GM12801 (cell line): Measurements from ENCODE around the gene SMARCA2.

Experiments
- TF ChIP-seq, protein P1 (sequence below): IDR thresholded peaks from one replicate; pipeline ENCODE4 v1.5.1; 2011; ENCODE audit warnings: control low read depth; ENCODE audit not compliant: insufficient read length; ENCODE audit errors: extremely low read depth

SMARCA2 gene

DNA sequence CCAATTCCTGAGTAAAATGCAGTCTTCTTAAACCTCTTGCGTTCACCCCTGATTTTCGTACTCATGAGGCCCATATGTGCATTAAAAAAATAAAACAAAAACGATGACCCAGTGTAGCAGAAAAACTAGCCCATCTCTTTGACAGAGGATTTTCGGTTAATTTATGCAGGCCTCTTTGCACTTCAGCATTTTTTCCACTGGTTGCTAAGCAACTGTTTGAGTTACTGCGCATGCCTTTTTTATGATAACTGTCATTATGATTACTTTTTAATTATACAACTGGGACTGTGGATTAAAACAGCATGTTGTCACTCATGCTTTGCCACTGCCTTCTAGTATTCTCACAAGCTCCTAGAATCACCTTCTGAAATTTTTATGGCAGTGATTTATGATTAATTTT is 165.0 kb downstream of the SMARCA2 start:
- TF ChIP-seq, protein P1, sequence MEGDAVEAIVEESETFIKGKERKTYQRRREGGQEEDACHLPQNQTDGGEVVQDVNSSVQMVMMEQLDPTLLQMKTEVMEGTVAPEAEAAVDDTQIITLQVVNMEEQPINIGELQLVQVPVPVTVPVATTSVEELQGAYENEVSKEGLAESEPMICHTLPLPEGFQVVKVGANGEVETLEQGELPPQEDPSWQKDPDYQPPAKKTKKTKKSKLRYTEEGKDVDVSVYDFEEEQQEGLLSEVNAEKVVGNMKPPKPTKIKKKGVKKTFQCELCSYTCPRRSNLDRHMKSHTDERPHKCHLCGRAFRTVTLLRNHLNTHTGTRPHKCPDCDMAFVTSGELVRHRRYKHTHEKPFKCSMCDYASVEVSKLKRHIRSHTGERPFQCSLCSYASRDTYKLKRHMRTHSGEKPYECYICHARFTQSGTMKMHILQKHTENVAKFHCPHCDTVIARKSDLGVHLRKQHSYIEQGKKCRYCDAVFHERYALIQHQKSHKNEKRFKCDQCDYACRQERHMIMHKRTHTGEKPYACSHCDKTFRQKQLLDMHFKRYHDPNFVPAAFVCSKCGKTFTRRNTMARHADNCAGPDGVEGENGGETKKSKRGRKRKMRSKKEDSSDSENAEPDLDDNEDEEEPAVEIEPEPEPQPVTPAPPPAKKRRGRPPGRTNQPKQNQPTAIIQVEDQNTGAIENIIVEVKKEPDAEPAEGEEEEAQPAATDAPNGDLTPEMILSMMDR, result no peak

DNA sequence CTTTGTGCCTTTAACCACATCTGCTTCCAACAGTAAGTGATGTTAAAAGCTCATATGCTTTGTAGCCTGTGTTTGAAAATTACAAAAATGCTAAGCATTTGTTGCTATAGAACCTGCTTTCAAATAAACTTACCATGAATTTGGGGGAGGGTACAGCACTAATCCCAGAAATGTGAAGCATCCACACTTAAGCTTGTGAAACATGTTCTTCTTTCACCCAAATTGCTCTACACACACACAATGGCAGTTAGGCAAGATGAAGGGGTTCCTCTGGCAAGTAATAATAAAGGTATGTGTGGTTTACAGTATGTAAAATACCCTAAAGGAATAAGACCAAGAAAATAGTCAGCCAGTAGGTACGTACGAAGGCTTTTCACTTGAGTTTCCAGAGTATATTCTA is 165.6 kb downstream of the SMARCA2 start:
- TF ChIP-seq, protein P1, result no peak

DNA sequence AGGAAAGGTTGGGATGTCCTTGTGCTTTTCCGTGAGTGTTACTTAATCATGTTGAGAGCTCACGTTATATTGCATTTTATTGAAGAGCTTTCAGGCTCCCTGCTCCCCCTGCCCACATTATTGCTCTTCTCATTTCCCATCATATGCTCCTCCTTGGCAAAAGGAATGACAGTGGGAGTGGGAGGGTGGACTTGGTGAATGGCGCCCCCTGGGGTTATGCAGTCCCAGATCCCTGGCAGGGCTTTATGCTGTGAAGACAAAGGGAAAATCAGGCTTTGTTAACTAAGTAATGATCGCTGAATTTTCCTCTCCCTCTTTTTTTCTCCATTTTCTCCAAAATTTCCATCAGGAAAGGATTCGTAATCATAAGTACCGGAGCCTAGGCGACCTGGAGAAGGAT is 166.6 kb downstream of the SMARCA2 start:
- TF ChIP-seq, protein P1, result no peak

DNA sequence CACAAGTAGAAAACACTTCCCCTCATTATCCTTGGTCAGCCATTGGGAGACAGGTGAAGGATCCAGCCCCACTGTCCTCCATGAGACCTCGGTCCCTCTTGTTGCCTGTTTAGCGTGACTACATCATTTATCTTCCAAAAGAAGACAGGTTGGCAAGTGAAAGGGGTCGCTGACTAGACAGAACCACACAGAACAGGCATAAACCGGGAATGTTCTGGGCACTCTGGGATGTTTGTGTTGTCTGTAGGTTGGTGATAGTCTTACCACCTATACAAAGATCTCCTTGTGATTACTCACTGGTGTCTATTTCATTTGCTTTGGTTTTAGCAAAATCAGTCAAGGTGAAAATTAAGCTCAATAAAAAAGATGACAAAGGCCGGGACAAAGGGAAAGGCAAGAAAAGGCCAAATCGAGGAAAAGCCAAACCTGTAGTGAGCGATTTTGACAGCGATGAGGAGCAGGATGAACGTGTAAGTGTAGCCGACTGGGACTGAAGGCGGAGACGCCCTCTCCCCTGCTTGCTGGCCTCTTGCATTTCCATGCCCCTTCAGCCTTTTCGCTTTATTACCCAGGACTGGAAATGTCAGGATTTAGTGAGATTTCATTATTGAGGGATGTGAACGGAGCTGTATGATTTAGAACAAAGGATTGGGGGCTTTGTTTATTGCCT is 175.9 kb downstream of the SMARCA2 start:
- TF ChIP-seq, protein P1, result no peak

DNA sequence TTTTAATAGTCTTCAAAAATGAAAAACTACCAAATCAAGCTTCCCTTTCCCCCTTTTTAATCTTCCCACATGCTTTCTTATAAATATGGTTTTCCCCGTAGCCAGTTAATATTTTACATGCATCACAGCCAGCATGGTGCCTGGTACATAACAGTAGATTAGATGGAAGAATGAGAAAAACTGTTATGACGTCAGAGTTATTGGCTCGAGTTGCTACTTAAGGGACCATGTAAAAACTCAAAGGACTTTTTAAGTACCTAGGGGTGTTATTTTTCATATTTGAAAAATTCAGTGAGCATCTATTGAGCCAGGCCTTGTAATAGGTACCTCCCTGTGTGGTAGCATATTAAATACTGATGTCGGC is 176.4 kb downstream of the SMARCA2 start:
- TF ChIP-seq, protein P1, result no peak

DNA sequence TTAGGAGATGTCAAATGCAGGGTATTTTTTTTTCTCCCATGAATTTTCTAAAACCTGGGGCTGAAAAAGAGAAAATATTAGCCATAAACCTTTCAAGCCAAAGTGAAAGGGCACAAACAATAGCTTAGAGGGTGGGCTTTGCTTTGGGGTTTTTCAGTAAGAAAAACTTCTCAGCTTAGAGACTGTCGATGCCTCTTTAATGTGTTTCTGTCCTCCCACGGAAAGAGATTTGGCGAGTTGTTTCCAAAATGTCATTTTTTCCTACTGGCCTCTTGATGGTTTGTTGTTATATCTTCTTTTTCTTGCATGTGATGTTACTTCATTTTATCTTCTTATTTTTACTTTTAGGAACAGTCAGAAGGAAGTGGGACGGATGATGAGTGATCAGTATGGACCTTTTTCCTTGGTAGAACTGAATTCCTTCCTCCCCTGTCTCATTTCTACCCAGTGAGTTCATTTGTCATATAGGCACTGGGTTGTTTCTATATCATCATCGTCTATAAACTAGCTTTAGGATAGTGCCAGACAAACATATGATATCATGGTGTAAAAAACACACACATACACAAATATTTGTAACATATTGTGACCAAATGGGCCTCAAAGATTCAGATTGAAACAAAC is 177.3 kb downstream of the SMARCA2 start:
- TF ChIP-seq, protein P1, result no peak

DNA sequence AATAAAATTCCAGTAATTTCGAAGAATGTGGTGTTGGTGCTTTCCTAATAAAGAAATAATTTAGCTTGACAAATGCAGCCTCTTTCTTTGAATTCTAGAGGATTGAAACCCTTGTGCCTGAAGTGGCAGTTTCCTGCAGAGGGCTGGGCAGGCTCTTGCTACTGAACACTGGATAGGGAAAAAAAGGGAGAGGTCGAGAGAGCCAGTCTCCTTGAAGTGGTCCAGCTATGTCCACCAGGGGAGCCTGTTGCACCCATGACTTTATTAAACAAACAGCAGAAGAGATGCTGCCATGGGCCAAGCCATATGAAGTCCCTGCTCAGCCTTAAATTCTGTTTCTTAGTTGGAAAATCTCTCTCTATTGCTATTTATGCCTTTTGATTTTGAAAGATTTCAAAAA is 178.4 kb downstream of the SMARCA2 start:
- TF ChIP-seq, protein P1, result no peak
